Transverse colon (tissue), 4 donors: Measurements from ENCODE around the gene KAT6B.

Source experiments
- EP300 ChIP-seq: sonication (generic); formaldehyde crosslinking; IDR thresholded peaks from one replicate; pipeline ENCODE4 v1.6.1; 2017; ENCODE audit warnings: antibody characterized with exemption, low read depth
- POLR2A ChIP-seq: fragments of 450-650 bp; IDR thresholded peaks from one replicate; pipeline ENCODE4 v1.6.1; 2016; ENCODE audit warnings: antibody characterized with exemption, mild to moderate bottlenecking, moderate library complexity
- POLR2AphosphoS5 ChIP-seq, 3 donors: sonication (generic); formaldehyde crosslinking; IDR thresholded peaks; one replicate each; pipeline ENCODE4 v1.6.1; 2016; ENCODE audit warnings: antibody characterized with exemption in 3 of 3
- TF ChIP-seq, protein P1 (sequence below), 5 experiments: fragments of 200-600 bp in 3 of 5; fragments of 450-650 bp in 2 of 5; sonication (generic) in 3 of 5; IDR thresholded peaks; 1 replicate in 2 of 5; 2 replicates in 3 of 5; pipeline ENCODE4 v1.5.1; 2016 to 2017; ENCODE audit warnings: antibody characterized with exemption in 5 of 5, inconsistent platforms in 3 of 5, mild to moderate bottlenecking in 2 of 5, moderate library complexity in 1 of 5

GRCh38 chr10:74824900-74825370 is 1.5 kb upstream of the KAT6B start:
- TF ChIP-seq POLR2A (no peak), POLR2AphosphoS5 (IDR thresholded peaks at IDR 0.05) (no peak), EP300 (no peak)
- TF ChIP-seq, protein P1, sequence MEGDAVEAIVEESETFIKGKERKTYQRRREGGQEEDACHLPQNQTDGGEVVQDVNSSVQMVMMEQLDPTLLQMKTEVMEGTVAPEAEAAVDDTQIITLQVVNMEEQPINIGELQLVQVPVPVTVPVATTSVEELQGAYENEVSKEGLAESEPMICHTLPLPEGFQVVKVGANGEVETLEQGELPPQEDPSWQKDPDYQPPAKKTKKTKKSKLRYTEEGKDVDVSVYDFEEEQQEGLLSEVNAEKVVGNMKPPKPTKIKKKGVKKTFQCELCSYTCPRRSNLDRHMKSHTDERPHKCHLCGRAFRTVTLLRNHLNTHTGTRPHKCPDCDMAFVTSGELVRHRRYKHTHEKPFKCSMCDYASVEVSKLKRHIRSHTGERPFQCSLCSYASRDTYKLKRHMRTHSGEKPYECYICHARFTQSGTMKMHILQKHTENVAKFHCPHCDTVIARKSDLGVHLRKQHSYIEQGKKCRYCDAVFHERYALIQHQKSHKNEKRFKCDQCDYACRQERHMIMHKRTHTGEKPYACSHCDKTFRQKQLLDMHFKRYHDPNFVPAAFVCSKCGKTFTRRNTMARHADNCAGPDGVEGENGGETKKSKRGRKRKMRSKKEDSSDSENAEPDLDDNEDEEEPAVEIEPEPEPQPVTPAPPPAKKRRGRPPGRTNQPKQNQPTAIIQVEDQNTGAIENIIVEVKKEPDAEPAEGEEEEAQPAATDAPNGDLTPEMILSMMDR (IDR thresholded peaks at IDR 0.05) = no peak
